GM03348 (cell line): Measurements from ENCODE around the gene F10.
"Not testable (repeated sequence)": the region's sequence is repeated elsewhere in the genome, so short reads cannot be mapped to it uniquely, and the experiment has no call there.

Experiments
- DNase-seq: peaks from one replicate; pipeline ENCODE4 v3.0.0; 2012; ENCODE audit warnings: low spot score

Gene F10

GRCh38 chr13:113153810-113154748, 31.5 kb downstream of the F10 start:
- DNase-seq = peak; percentile 97

DNA sequence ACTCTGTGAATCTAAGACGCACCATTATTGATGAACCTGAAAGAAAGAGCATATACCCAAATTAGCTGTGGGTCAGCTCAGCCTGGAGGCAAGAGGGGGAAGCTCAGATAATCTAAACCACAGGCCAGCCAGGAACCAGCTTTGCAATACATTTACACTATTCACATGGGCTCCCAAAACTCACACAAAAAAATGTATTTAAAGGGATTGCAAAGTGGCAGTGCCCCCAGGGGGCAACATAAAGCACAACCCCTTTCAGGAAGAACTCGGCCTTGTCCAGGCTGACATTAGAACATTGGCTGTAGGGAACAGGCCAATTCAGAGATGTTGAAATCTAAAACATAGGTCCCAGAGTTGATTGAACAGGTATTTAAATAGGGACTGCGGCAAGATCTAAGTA, 32.6 kb downstream of the F10 start:
- DNase-seq = no peak

- DNase-seq = no peak
Measured at GRCh38 chr13:113155982-113156655, 33.5 kb downstream of the F10 start.

- DNase-seq = no peak
Measured at GRCh38 chr13:113157206-113157928, 34.8 kb downstream of the F10 start.

DNA sequence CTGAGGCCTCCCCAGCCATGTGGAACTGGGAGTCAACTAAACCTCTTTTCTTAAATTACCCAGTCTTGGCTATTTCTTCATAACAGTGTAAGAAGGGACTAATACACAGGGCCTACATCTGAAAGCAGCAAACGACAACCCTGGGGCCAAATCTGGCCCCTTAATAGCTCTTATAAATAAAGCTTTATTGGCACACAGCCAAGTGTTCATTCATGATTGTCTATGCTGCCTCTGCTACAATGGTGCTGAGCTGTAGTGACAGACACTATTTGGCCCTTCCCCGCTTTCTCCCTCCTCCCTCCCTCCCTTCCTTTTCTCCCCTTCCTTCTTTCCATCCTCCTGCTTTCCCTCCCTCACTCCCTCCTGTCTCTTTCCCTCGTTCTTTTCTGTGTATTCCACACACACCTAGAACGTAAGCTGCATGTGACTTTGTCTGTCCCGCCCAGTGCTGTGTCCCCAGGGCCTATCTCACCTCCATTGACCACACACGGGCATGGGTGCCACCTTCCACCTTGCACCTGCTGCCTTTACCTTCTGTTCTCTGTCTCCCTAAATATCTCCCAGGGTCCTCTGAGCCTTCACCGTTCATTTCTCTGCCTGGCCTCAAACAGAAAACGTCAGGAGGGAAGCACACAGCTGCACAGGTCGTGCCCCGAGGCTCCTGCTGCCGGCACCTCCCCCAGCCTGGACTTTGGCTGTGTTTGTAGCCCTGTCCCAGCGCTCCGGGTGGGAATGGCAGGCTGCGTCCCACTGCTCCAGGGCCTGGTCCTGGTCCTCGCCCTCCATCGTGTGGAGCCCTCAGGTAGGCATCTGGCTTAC, 35.5 kb downstream of the F10 start, which contains the start of gene PROZ:
Gene PROZ (plus strand): TSS at position 720 of the 819 bp plus-strand sequence. CDS start 13 bp downstream, at position 733.
- DNase-seq = no peak

- DNase-seq = no peak
Measured at GRCh38 chr13:113158946-113159345, 36.3 kb downstream of the F10 start.

GRCh38 chr13:113159701-113160100, 37.1 kb downstream of the F10 start:
- DNase-seq = no peak

DNA sequence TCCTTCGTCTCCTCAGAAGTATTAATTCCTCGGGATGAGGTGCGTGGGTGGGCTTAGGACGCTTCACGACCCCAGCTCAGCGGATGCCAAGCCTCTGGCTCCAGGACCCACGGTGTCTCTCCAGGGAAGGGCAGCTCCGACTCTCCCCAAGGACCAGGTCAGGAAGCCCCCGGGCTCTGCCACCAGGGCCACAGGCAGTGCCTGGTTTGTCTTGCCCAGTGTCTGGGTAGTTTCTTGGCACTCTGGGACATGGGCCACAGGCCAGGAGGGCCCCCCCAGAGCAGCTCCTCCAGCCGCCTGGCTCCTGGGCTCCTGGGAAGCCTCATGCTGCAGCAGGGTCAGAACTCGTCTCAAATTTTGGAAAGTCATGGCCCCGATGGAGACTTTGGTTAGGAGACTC, 38.4 kb downstream of the F10 start:
- no peak for DNase-seq

GRCh38 chr13:113161433-113161832, 38.8 kb downstream of the F10 start:
- DNase-seq = no peak

DNA sequence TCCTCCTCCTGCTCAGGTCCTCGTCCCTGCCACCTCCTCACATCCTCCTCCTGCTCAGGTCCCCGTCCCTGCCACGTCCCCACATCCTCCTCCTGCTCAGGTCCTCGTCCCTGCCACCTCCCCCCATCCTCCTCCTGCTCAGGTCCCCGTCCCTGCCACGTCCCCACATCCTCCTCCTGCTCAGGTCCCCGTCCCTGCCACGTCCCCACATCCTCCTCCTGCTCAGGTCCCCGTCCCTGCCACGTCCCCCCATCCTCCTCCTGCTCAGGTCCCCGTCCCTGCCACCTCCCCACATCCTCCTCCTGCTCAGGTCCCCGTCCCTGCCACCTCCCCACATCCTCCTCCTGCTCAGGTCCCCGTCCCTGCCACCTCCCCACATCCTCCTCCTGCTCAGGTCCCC, 39.4 kb downstream of the F10 start:
- DNase-seq = not testable (repeated sequence)

- no peak for DNase-seq
Measured at GRCh38 chr13:113162783-113163685, 40.4 kb downstream of the F10 start.

DNA sequence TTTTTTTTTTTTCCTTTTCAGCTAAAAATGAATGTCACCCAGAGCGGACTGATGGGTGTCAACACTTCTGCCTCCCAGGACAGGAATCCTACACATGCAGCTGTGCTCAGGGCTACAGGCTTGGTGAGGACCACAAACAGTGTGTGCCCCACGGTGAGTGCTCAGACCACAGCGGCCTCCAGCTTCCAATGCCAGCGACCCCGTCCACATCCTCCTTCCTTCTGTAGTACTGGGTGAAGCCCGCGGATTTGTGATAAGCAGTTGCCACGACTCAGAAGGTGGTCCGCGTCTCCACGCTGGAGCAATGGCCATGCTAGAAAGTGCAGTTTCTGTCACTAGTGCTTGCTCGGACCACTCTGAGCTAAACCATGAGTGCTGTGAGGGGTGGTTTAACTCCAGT, 41.9 kb downstream of the F10 start:
- DNase-seq = no peak

DNA sequence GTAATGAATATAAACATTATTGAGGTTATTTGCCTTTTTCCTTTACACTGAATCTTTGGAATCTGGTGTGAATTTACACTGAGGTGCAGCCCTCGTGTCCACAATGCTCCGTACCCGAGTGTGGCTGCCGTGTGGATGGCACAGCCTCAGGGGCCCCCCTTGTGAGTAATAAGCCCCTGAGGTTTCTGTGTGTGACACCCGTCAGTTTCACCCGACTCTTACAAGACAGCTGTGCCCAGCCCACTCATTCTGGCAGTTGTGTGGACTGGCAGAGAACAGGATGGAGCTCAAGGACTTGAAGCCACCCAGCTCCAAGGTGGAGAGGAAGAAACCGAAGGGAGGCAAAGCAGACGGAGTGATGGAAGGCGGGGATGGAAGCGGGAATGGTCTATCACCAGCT, 43.7 kb downstream of the F10 start:
- DNase-seq = no peak

DNA sequence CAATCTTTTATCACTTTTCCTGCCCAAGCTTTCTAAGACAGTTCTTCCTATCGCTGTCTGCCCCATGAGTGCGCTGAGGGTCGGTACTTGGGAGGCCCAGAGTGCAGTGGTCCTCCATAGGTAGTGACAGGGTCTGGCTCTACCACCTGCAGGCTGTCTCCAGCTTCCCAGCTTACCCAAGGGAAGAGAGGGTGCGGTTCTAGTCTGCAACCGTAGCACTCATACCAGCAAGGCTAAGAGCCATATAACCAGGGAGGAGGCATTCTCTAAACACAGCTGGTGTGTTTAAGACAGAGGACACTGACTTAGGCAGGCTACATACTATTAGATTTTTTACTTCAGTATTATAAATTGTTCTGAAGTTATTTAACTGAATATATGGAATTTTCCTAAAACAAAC, 44.1 kb downstream of the F10 start:
- no peak for DNase-seq

DNA sequence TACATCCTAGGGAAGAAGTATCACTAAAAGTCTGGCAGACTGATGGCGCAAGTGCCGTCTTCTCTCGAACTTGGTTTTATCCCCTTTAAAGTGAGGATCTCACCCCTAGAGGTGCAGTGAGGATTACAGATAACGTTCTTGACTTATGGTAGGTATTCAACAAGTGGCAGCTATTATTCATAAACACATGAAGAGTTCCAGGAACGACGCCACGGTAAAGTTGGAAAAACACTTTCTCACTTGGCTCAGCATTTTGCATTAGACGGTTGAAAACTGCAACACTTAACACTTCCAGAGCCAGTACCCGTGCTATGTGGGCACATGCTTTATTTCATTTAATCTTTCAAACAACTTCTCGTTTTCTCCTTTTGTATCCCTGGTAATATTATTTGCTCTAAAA, 44.6 kb downstream of the F10 start:
- DNase-seq = no peak

DNA sequence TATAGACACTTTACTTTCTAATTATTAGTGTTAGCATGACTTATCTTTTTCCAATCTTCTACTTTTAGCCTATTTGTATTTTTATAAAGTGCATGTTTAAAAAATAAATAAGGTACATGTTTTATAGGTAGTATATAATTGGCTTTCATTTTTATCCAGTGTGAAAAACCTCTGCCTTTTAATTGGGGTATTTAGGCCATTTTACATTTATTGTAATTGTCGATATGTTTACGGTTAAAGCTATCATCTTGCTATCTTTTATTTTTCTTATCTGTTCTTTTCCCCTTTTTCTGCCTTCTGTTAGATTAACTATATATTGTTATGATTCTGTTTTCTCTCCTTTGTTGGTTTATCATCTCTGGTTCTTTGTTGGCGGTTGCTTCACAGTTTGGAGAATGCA, 45.0 kb downstream of the F10 start:
- DNase-seq = no peak

DNA sequence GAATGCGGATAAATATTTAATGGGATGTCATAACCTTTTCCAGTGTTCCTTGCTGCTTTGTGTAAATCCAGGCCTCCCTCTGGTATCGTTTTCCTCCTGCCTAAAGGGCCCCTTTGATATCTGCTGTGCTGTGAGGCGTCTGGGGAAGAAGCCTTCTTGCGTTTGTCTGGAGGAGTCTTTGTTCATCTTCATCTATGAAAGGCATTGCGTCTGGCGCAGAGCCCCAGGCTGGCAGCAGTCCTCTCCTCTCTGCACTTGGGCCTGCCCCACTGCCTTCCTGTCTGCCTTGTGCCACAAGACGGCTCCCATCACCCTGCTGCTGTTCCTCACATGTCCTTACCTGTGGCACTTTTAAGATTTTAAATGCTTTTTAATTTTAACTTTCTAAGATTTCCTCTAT, 45.6 kb downstream of the F10 start:
- DNase-seq = no peak

DNA sequence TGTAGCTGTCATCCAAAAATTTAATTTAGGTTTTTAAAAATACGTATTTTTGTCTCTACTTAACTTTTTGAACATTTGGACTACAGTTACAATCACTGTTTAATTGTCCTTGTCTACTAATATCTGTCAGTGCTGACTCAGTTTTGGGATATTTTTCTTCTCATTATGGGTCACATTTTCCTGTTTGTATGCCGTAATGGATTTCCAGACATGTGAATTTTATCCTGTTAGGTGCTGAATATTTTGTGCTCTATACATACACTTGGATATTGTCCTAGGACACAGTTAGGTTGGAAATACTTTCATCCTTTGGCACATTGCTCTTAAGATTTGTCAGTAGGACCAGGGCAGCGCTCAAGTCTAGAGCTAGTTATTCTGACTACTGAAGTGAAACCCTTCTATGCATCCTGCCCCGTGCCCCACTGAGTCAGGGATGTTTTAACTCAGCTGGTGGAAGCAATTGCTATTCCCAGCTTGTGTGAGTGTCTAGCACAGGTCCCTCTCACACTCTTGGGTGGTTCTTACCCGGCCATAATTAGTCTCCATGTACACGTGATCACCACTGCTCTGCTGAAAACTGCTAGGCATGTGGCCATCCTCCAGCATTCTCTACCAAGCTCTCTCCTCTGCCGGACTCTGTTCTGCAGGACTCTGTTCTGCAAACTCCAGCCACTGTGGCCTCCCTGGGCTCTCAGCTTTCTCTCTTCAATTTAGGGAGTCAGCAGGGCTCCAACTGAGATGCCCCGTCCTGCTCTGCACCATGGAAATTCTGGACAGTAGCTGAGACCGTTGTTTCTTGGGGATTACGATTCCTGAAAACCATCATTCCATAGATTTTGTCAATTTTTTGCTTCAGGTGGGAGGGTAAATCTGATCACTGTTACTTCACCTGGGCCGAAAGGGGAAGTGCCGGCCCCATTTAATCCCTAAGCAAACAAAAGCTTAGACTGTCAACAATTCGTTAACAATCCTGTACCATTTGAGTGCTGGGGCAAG, 47.0 kb downstream of the F10 start:
- DNase-seq = no peak

DNA sequence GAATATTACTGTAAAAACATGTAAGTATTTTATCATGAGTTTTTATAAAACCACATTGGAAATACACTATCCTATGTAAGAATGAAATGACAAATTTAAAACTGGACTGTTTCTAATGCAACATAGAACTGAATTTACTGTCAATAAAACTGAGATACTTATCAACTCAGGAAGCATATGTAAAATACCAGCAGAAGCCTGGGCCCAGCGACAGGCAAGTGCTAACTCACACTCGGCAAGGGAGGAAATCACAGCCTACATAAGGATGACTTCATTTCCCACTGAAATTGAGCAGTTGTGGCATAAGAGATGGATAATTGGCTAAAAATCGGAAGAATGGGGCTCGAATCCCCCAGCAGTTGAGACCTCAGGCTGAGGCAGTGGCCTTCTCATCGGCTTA, 47.9 kb downstream of the F10 start:
- DNase-seq = no peak
